Smooth muscle cell of the pulmonary artery (primary cell): ENCODE results near the gene ZNF333. TPM values are rescaled to one million over a fixed set of nuclear protein-coding genes. Genes with fewer than 3 reads are reported as not detected.

ENCODE experiments used
- total RNA-seq: library from RNA; depleted of rRNA; stranded (reverse); fragments of >200 nt; gene quantifications from 2 replicates; pipeline ENCODE4 v1.2.3, GENCODE V29; 2014

The ZNF333 gene
- 22.5 and 27.1 TPM in 2 replicates for total RNA-seq

GRCh38 chr19:14689598-14690503, at the start of gene ZNF333:
ZNF333 (plus strand) TSS chr19:14690048; CDS start chr19:14693492, 3,444 bp downstream.

GRCh38 chr19:14674764-14675163, 15.1 kb upstream of the ZNF333 start, which contains the start of gene ADGRE3:
ADGRE3 (minus strand) TSS chr19:14674844; CDS start chr19:14674770, 74 bp downstream.

GRCh38 chr19:14778110-14778845, 88.4 kb downstream of the ZNF333 start, which contains the start of gene ADGRE2:
ADGRE2 (minus strand) TSS chr19:14778560; CDS start chr19:14776756, 1,804 bp downstream.

Other genes starting within 250 kb of the ZNF333 start
- gene PTGER1, start 214.7 kb upstream of the ZNF333 start, total RNA-seq: 4.4 and 7.9 TPM in 2 replicates
- gene GIPC1, start 193.9 kb upstream of the ZNF333 start, total RNA-seq: 79.0 and 100 TPM in 2 replicates
- 50.8 and 66.4 TPM in 2 replicates for gene DNAJB1, start 171.7 kb upstream of the ZNF333 start, total RNA-seq
- 26.3 and 28.5 TPM in 2 replicates for gene TECR, start 160.5 kb upstream of the ZNF333 start, total RNA-seq
- gene NDUFB7, start 118.0 kb upstream of the ZNF333 start, total RNA-seq: 108 and 130 TPM in 2 replicates
- gene CLEC17A, start 107.0 kb upstream of the ZNF333 start, total RNA-seq: 0.13 and 0.23 TPM in 2 replicates
- not detected in 2 replicates for gene ADGRE3, start 15.2 kb upstream of the ZNF333 start, total RNA-seq
- gene ADGRE2, start 88.5 kb downstream of the ZNF333 start, total RNA-seq: 0.13 and 0.30 TPM in 2 replicates
- not detected in 2 replicates for gene OR7A5, start 145.1 kb downstream of the ZNF333 start, total RNA-seq
- gene OR7C1, start 145.1 kb downstream of the ZNF333 start, total RNA-seq: not detected in 2 replicates
- not detected in 2 replicates for gene OR7A10, start 158.9 kb downstream of the ZNF333 start, total RNA-seq
- not detected in 2 replicates for gene OR7A17, start 196.1 kb downstream of the ZNF333 start, total RNA-seq